NT2/D1 (cell line): ENCODE measurements around the gene SMC2.

Source experiments
- YY1 ChIP-seq: IDR thresholded peaks from 2 replicates; pipeline ENCODE4 v1.6.1; 2011; ENCODE audit not compliant: insufficient read length, insufficient read depth
- ZNF274 ChIP-seq: IDR thresholded peaks from 2 replicates; pipeline ENCODE4 v1.6.1; 2011; ENCODE audit warnings: mild to moderate bottlenecking, low read depth, low read length

- TF ChIP-seq YY1 (no peak), ZNF274 (no peak)
Observed at GRCh38 chr9:104093647-104094533, at the start of gene SMC2.
